H1 (cell line): ENCODE data around the gene LY6G6D. TPM values are rescaled to one million over a fixed set of nuclear protein-coding genes. Genes with fewer than 3 reads are reported as not detected.

Source experiments
- CTCF ChIA-PET: fragments of 300-600 bp; sonication (Branson Sonifier 250); formaldehyde crosslinking; loops from one replicate; lab custom pipeline; 2021; ENCODE audit not compliant: partially characterized antibody; lab: Charles Lee
- POLR2A ChIA-PET: fragments of 300-600 bp; sonication (Branson Sonifier 250); formaldehyde crosslinking; loops from one replicate; lab custom pipeline; 2021; ENCODE audit warnings: inconsistent platforms; ENCODE audit not compliant: partially characterized antibody; lab: Charles Lee
- DNase-seq, 2 experiments: peaks; one replicate each; pipeline versions ENCODE4 v3.0.0 to v3.0.0-alpha.2; 2010 to 2022; ENCODE audit warnings: low spot score in 2 of 2, low read depth in 1 of 2, mixed read lengths in 1 of 2
- FAIRE-seq: peaks from 2 replicates; lab custom pipeline; 2011; peaks lifted over from hg19 to GRCh38; lab: Jason Lieb, UNC
- H2AFZ ChIP-seq: 2 replicates; pipeline ENCODE4 v1.8.1; 2012; ENCODE audit warnings: low read length, inconsistent platforms
- H2AK5ac ChIP-seq: 2 replicates; pipeline ENCODE4 v1.6.1; 2013; ENCODE audit warnings: low read depth, low read length
- H2BK120ac ChIP-seq: replicated peaks from 2 replicates; pipeline ENCODE3; 2013; ENCODE audit warnings: low read depth, low read length, inconsistent platforms
- H2BK12ac ChIP-seq: 2 replicates; pipeline ENCODE4 v1.6.1; 2013; ENCODE audit warnings: low read depth, low read length
- H2BK15ac ChIP-seq: 2 replicates; pipeline ENCODE4 v1.6.1; 2013; ENCODE audit warnings: low read length
- H2BK20ac ChIP-seq: 2 replicates; pipeline ENCODE4 v1.6.1; 2013; ENCODE audit warnings: low read length
- H2BK5ac ChIP-seq: 2 replicates; pipeline ENCODE4 v1.6.1; 2013; ENCODE audit warnings: low read depth, low read length
- H3K14ac ChIP-seq: 2 replicates; pipeline ENCODE4 v1.6.1; 2013; ENCODE audit warnings: inconsistent platforms; ENCODE audit not compliant: insufficient read length
- H3K18ac ChIP-seq: 2 replicates; pipeline ENCODE4 v1.6.1; 2013; ENCODE audit warnings: low read length; ENCODE audit errors: extremely low read depth
- H3K23ac ChIP-seq: 2 replicates; pipeline ENCODE4 v1.6.1; 2013; ENCODE audit warnings: inconsistent platforms; ENCODE audit not compliant: insufficient read length
- H3K23me2 ChIP-seq: 2 replicates; pipeline ENCODE4 v1.6.1; 2013; ENCODE audit warnings: low read depth, low read length
- H3K27ac ChIP-seq: 2 replicates; pipeline ENCODE4 v1.6.1; 2011; ENCODE audit warnings: low read depth, low read length, inconsistent platforms
- H3K27me3 ChIP-seq, 4 experiments: replicated peaks in 1 of 4; 1 replicate in 1 of 4; 2 replicates in 3 of 4; pipeline versions ENCODE4 v1.6.1 to v1.8.1; 2011 to 2013; ENCODE audit warnings: low read length in 3 of 4, mild to moderate bottlenecking in 3 of 4, inconsistent platforms in 2 of 4, mixed read lengths in 2 of 4, moderate library complexity in 1 of 4; ENCODE audit not compliant: control insufficient read depth in 3 of 4, insufficient read depth in 3 of 4; ENCODE audit errors: extremely low read depth in 1 of 4
- H3K36me3 ChIP-seq, 4 experiments: 2 replicates each; pipeline versions ENCODE4 v1.6.1 to v1.8.1; 2011 to 2013; ENCODE audit warnings: mild to moderate bottlenecking in 4 of 4, low read length in 3 of 4, moderate library complexity in 2 of 4, control low read depth in 1 of 4, inconsistent platforms in 1 of 4; ENCODE audit not compliant: insufficient read depth in 4 of 4, control insufficient read depth in 2 of 4
- H3K4ac ChIP-seq: replicated peaks from 2 replicates; pipeline ENCODE3; 2013; ENCODE audit warnings: low read length, low read depth, mixed read lengths, inconsistent platforms; ENCODE audit not compliant: insufficient read length
- H3K4me1 ChIP-seq, 4 experiments: replicated peaks in 1 of 4; 1 replicate in 1 of 4; 2 replicates in 3 of 4; pipeline versions ENCODE4 v1.6.1 to v1.8.1; 2011 to 2013; ENCODE audit warnings: low read length in 3 of 4, inconsistent platforms in 2 of 4, mixed read lengths in 1 of 4; ENCODE audit not compliant: insufficient read depth in 4 of 4, control insufficient read depth in 3 of 4
- H3K4me2 ChIP-seq, 2 experiments: 2 replicates each; pipeline versions ENCODE4 v1.6.1 to v1.8.1; 2011 to 2013; ENCODE audit warnings: low read depth in 2 of 2, low read length in 2 of 2, control low read depth in 1 of 2, inconsistent platforms in 1 of 2, mild to moderate bottlenecking in 1 of 2; ENCODE audit not compliant: insufficient read depth in 1 of 2
- H3K4me3 ChIP-seq, 4 experiments: fragments of 200-600, 300-600 bp in 1 of 4; sonication (generic), shearing (Covaris generic), sonication (Bioruptor Twin) in 1 of 4; 2 replicates each; pipeline versions ENCODE4 v1.5.1 to v1.8.1; 2011 to 2016; ENCODE audit warnings: low read length in 4 of 4, low read depth in 3 of 4, control low read depth in 2 of 4, inconsistent platforms in 2 of 4, mild to moderate bottlenecking in 2 of 4, mixed read lengths in 1 of 4, moderate library complexity in 1 of 4; ENCODE audit not compliant: insufficient read depth in 2 of 4; ENCODE audit errors: extremely low read depth in 1 of 4
- H3K56ac ChIP-seq: replicated peaks from 2 replicates; pipeline ENCODE3; 2013; ENCODE audit warnings: low read depth, mild to moderate bottlenecking, mixed read lengths, low read length, inconsistent platforms; ENCODE audit not compliant: insufficient read length
- H3K79me1 ChIP-seq: 2 replicates; pipeline ENCODE4 v1.6.1; 2013; ENCODE audit warnings: low read depth, low read length, control low read depth
- H3K79me2 ChIP-seq, 2 experiments: 2 replicates each; pipeline versions ENCODE4 v1.6.1 to v1.8.1; 2012 to 2013; ENCODE audit warnings: low read length in 2 of 2, mild to moderate bottlenecking in 2 of 2, inconsistent platforms in 1 of 2; ENCODE audit not compliant: insufficient read depth in 2 of 2, control insufficient read depth in 1 of 2
- H3K9ac ChIP-seq, 4 experiments: replicated peaks in 1 of 4; 1 replicate in 1 of 4; 2 replicates in 3 of 4; pipeline versions ENCODE4 v1.6.1 to v1.8.1; 2011 to 2013; ENCODE audit warnings: low read depth in 3 of 4, low read length in 3 of 4, control low read depth in 2 of 4, mild to moderate bottlenecking in 2 of 4, moderate library complexity in 2 of 4, inconsistent platforms in 1 of 4; ENCODE audit errors: extremely low read depth in 1 of 4
- H3K9me3 ChIP-seq, 2 experiments: 2 replicates each; pipeline versions ENCODE4 v1.6.1 to v1.8.1; 2012 to 2013; ENCODE audit warnings: mild to moderate bottlenecking in 2 of 2, moderate library complexity in 2 of 2, control low read depth in 1 of 2, inconsistent platforms in 1 of 2, low read depth in 1 of 2, low read length in 1 of 2, mixed read lengths in 1 of 2; ENCODE audit not compliant: insufficient read depth in 2 of 2
- H4K20me1 ChIP-seq, 2 experiments: replicated peaks in 1 of 2; 2 replicates each; pipeline versions ENCODE3 to v1.8.1; 2011 to 2013; ENCODE audit warnings: inconsistent platforms in 2 of 2, low read length in 2 of 2, mild to moderate bottlenecking in 1 of 2; ENCODE audit not compliant: insufficient read depth in 2 of 2, control insufficient read depth in 1 of 2
- H4K5ac ChIP-seq: 2 replicates; pipeline ENCODE4 v1.6.1; 2013; ENCODE audit warnings: low read length, low read depth, mixed read lengths, inconsistent platforms; ENCODE audit not compliant: insufficient read length
- H4K8ac ChIP-seq: 2 replicates; pipeline ENCODE4 v1.8.0; 2013; ENCODE audit warnings: mild to moderate bottlenecking, moderate library complexity, low read length, inconsistent platforms; ENCODE audit not compliant: insufficient read depth; ENCODE audit errors: extremely low read depth
- H4K91ac ChIP-seq: replicated peaks from 2 replicates; pipeline ENCODE3; 2013; ENCODE audit warnings: low read length, mixed read lengths, inconsistent platforms; ENCODE audit not compliant: insufficient read length
- CREB1 ChIP-seq: IDR thresholded peaks from 2 replicates; pipeline ENCODE4 v1.6.1; 2012; ENCODE audit warnings: inconsistent platforms
- CTBP2 ChIP-seq: IDR thresholded peaks from 2 replicates; pipeline ENCODE4 v1.7.0; 2011; ENCODE audit warnings: borderline replicate concordance, mild to moderate bottlenecking, moderate library complexity, mixed read lengths, low read length; ENCODE audit not compliant: insufficient read depth, insufficient read length
- E2F6 ChIP-seq: IDR thresholded peaks from 2 replicates; pipeline ENCODE4 v1.6.1; 2012; ENCODE audit warnings: inconsistent platforms
- NANOG ChIP-seq: IDR thresholded peaks from 2 replicates; pipeline ENCODE4 v1.6.1; 2011; ENCODE audit warnings: low read length, low read depth, mild to moderate bottlenecking, inconsistent platforms; ENCODE audit not compliant: insufficient read depth, poor library complexity, severe bottlenecking
- POU5F1 ChIP-seq: IDR thresholded peaks from 2 replicates; pipeline ENCODE4 v1.6.1; 2011; ENCODE audit warnings: low read depth, mild to moderate bottlenecking, low read length, moderate library complexity
- RAD21 ChIP-seq, 2 experiments: IDR thresholded peaks in 1 of 2; conservative IDR thresholded peaks in 1 of 2; 2 replicates each; pipeline ENCODE4 v1.6.1; 2011; ENCODE audit warnings: low read depth in 2 of 2, low read length in 2 of 2, improper control_type of control experiment in 1 of 2, inconsistent platforms in 1 of 2, mild to moderate bottlenecking in 1 of 2, moderate library complexity in 1 of 2
- SIN3A ChIP-seq, 2 experiments: IDR thresholded peaks in 1 of 2; conservative IDR thresholded peaks in 1 of 2; 2 replicates each; pipeline ENCODE4 v1.6.1; 2011 to 2012; ENCODE audit warnings: low read length in 2 of 2, improper control_type of control experiment in 1 of 2, low read depth in 1 of 2, mild to moderate bottlenecking in 1 of 2
- YY1 ChIP-seq: IDR thresholded peaks from 2 replicates; pipeline ENCODE4 v1.6.1; 2011; ENCODE audit warnings: low read depth, mild to moderate bottlenecking, low read length
- WGBS, 2 experiments: shearing (Covaris generic) in 1 of 2; methylation state at CpG; one replicate each; pipeline versions ENCODE4 v1.1.6 to v1.1.7; 2013 to 2015; ENCODE audit warnings: low lambda C conversion rate in 2 of 2, mixed read lengths in 2 of 2, inconsistent platforms in 1 of 2, low coverage in 1 of 2, missing lambda C conversion rate in 1 of 2; ENCODE audit not compliant: insufficient replicate concordance in 2 of 2, insufficient coverage in 1 of 2, insufficient read length in 1 of 2; ENCODE audit errors: extremely low coverage in 1 of 2, missing lambda C conversion rate in 1 of 2; 5-methylcytosine and 5-hydroxymethylcytosine counted together
- polyA plus RNA-seq, 7 experiments: library from polyadenylated mRNA; depleted of rRNA in 3 of 7; stranded (reverse) in 5 of 7; unstranded in 2 of 7; fragments of >200 nt in 5 of 7; fragments of 200-250 nt in 2 of 7; gene quantifications; 1 replicate in 5 of 7; 2 replicates in 1 of 7; 4 replicates in 1 of 7; pipeline versions ENCODE4 v1.2.1 to v1.2.3, GENCODE V29; 2011 to 2013; ENCODE audit warnings: missing spikeins in 2 of 7, mixed read lengths in 2 of 7
- total RNA-seq: library from RNA; stranded (reverse); fragmentation: NEBNext Ultra II Directional; extraction: Animal tissue kit (Norgen Biotek cat#: 25700); gene quantifications from 2 replicates; pipeline ENCODE4 v1.2.1, GENCODE V29; 2021

The LY6G6D gene
- total and polyA plus RNA-seq, 2 of the 8 experiments (the other 6 are each of a cell fraction or from before 2014, with no cell fraction given): 1.8 TPM; not detected in 1

DNA sequence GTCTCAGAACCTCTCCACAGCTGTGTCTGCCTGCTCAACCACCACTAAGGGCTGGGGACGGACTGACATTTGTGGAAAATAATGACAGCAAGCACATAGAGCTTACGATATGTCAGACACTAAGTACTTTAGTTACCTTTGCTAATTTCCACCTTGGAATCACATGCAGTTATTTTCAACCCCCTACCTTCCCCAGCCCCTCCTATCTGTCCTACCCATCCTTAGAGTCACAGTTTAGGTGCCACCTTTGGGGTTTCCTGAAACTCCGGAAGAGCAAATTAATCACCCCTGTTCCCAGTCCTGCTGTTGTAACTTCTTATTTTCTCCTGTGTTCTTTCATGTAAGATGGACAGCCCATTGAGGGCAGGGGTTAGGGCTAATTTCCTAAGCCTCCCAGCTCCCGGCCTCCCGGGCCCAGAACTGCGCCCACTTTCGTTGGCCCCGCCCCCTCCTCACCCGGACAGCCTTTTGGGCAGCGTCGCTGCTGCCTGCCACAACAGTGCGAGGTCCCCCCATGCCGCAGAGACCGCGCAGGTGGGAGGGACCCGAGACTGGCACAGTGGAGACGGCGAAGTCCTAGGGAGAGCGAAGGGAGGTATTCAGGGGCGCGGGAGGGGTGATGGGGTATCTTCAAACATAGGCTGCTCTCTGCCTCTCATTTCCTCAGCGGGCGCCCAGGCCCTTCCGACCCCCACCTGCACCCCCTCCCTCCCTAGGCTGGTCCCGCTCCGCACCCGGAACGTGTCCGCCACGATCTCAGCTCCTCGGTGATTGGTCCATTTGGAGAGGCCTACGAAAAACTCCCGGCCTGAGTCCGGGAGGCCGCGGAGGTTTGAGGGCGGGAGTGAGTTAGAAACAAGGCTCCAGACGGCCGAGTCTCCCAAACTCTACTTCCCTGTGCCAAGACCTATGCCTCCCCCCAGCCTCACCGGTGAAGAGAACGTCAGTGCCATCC lies 12.8 kb downstream of the LY6G6D start:
- POLR2A ChIA-PET: interaction anchor here (0.6 to 7.2 kb wide), 6 partner anchors 10 to 99 kb away, joined by 3 to 73 read pairs (median 3); partner anchors contain the start of genes CLIC1, HSPA1B and MSH5
- TF ChIP-seq RAD21 (IDR thresholded peaks at IDR 0.05 in 1 of 2, conservative IDR thresholded peaks at IDR 0.05 in 1 of 2; ENCODE audit: low read depth in 2 of 2, low read length in 2 of 2) (no peak), YY1 (no peak), CTBP2 (no peak), E2F6 (no peak), SIN3A (conservative IDR thresholded peaks at IDR 0.05 in 1 of 2, IDR thresholded peaks at IDR 0.05 in 1 of 2; ENCODE audit: low read depth in 1 of 2, low read length in 2 of 2) (no peak), CREB1 (no peak), NANOG (no peak), POU5F1 (no peak)

More for the DNA sequence above, 12.8 kb downstream of the LY6G6D start:
- Histone ChIP-seq H4K5ac (no peak overlapping the region), H3K4me3 (peak overlapping the region in 3 of 4 experiments; percentile 77 to 91 (median 89); a peak in 2 of 8 replicates), H2AFZ (no peak overlapping the region), H3K9ac (no peak overlapping the region), H3K27ac (no peak overlapping the region), H3K56ac (no peak overlapping the region), H2BK12ac (no peak overlapping the region), H2BK5ac (no peak overlapping the region), H3K9me3 (no peaks in the 10 kb centered on the region), H3K36me3 (peaks cover 3 to 28% (median 23%) of the 10 kb centered on the region in 4 experiments; a peak in 7 of 8 replicates), H4K91ac (no peak overlapping the region), H3K14ac (no peak overlapping the region), H3K27me3 (no peaks in the 10 kb centered on the region), H2AK5ac (no peak overlapping the region), H2BK120ac (no peak overlapping the region), H3K4ac (no peak overlapping the region), H3K79me2 (no peaks in the 10 kb centered on the region), H4K8ac (no peak overlapping the region), H4K20me1 (peaks cover 0 to 1% of the 10 kb centered on the region in 2 experiments), H2BK20ac (no peak overlapping the region), H3K18ac (no peak overlapping the region), H2BK15ac (peak overlapping the region; percentile 61; the same call in 1 of the 2 replicates), H3K23ac (no peak overlapping the region), H3K4me1 (peaks cover 2 to 13% (median 7%) of the 10 kb centered on the region in 4 experiments), H3K79me1 (0 out of 2 replicates have a peak, but pooled peaks cover 3% of the 10 kb centered on the region), H3K23me2 (peaks cover 2% of the 10 kb centered on the region; the same call in 1 of the 2 replicates), H3K4me2 (peak overlapping the region; percentile 31 to 90; a peak in 2 of 4 replicates)
- WGBS, 2 experiments: 86% methylated on average over 23 of the region's 41 CpGs; no CpG with 5 or more reads in 1 of the 2 experiments
- FAIRE-seq (no peak), DNase-seq (no peak)
- CTCF ChIA-PET: interaction anchor here (0.5 to 8.9 kb wide), 15 partner anchors 10 to 102 kb away, joined by 3 to 89 read pairs (median 4); partner anchors contain the start of genes ABHD16A, LY6G6D and MSH5
